ENCODE measurements around the gene IFIT5.
A peak's percentile ranks its signal among the peaks of the same experiment; 100 is the strongest.

- TF ChIP-seq, protein P1, sequence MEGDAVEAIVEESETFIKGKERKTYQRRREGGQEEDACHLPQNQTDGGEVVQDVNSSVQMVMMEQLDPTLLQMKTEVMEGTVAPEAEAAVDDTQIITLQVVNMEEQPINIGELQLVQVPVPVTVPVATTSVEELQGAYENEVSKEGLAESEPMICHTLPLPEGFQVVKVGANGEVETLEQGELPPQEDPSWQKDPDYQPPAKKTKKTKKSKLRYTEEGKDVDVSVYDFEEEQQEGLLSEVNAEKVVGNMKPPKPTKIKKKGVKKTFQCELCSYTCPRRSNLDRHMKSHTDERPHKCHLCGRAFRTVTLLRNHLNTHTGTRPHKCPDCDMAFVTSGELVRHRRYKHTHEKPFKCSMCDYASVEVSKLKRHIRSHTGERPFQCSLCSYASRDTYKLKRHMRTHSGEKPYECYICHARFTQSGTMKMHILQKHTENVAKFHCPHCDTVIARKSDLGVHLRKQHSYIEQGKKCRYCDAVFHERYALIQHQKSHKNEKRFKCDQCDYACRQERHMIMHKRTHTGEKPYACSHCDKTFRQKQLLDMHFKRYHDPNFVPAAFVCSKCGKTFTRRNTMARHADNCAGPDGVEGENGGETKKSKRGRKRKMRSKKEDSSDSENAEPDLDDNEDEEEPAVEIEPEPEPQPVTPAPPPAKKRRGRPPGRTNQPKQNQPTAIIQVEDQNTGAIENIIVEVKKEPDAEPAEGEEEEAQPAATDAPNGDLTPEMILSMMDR (IDR thresholded peaks at IDR 0.05) = no peak
- TF ChIP-seq POLR2A (IDR thresholded peaks at IDR 0.05) = peak in 1 of 2 donors; percentile 73
These were observed 22.2 kb upstream of the IFIT5 start, which contains the start of gene IFIT1 for GRCh38 chr10:89391907-89392756.

Data from heart left ventricle (tissue), 13 donors.